Neural cell (in vitro differentiated cells): ENCODE data around the gene FNDC10. TPM values are rescaled to one million over a fixed set of nuclear protein-coding genes. Genes with fewer than 3 reads are reported as not detected.

Experiments
- H2AFZ ChIP-seq: fragments of 200-600, 300-800 bp; sonication (generic), shearing (Covaris generic); 2 replicates; pipeline ENCODE4 v1.6.0; 2014; ENCODE audit warnings: low read depth, mild to moderate bottlenecking, antibody characterized with exemption, low read length, moderate library complexity
- H3F3A ChIP-seq: fragments of 200-600 bp; shearing (Covaris generic); 2 replicates; pipeline ENCODE4 v1.6.1; 2016; ENCODE audit warnings: mild to moderate bottlenecking, moderate library complexity, mixed read lengths, antibody characterized with exemption, low read length; ENCODE audit not compliant: insufficient read depth, poor library complexity, severe bottlenecking
- H3K27ac ChIP-seq: fragments of 200-600, 300-800 bp; sonication (generic), shearing (Covaris generic); 2 replicates; pipeline ENCODE4 v1.5.1; 2014; ENCODE audit warnings: mild to moderate bottlenecking, low read length, moderate library complexity
- H3K27me3 ChIP-seq: fragments of 300-800, 200-600 bp; sonication (generic), shearing (Covaris generic); 2 replicates; pipeline ENCODE4 v1.6.0; 2014; ENCODE audit warnings: mild to moderate bottlenecking, low read depth, low read length, moderate library complexity; ENCODE audit not compliant: insufficient read depth
- H3K36me3 ChIP-seq: fragments of 300-800, 200-600 bp; sonication (generic), shearing (Covaris generic); 2 replicates; pipeline ENCODE4 v1.5.1; 2014; ENCODE audit warnings: mild to moderate bottlenecking, antibody characterized with exemption, low read length, moderate library complexity; ENCODE audit not compliant: insufficient read depth
- H3K4me2 ChIP-seq: fragments of 300-800, 200-600 bp; sonication (generic), shearing (Covaris generic); 2 replicates; pipeline ENCODE4 v1.6.0; 2014; ENCODE audit warnings: mild to moderate bottlenecking, low read length
- H3K4me3 ChIP-seq: fragments of 300-800, 200-600 bp; sonication (generic), shearing (Covaris generic); 2 replicates; pipeline ENCODE4 v1.5.1; 2014; ENCODE audit warnings: mild to moderate bottlenecking, low read length, moderate library complexity
- H3K79me2 ChIP-seq: fragments of 200-600 bp; shearing (Covaris generic); replicated peaks from 2 replicates; pipeline ENCODE4 v1.6.0; 2014; ENCODE audit warnings: mild to moderate bottlenecking, low read length, moderate library complexity; ENCODE audit not compliant: insufficient read depth
- H3K9ac ChIP-seq: fragments of 300-800, 200-600 bp; sonication (generic), shearing (Covaris generic); 2 replicates; pipeline ENCODE4 v1.6.1; 2016; ENCODE audit warnings: mild to moderate bottlenecking, low read length, mixed read lengths
- H3K9me2 ChIP-seq: fragments of 200-600 bp; shearing (Covaris generic); 2 replicates; pipeline ENCODE4 v1.6.1; 2016; ENCODE audit warnings: mild to moderate bottlenecking, low read length, mixed read lengths; ENCODE audit not compliant: insufficient read depth
- H3K9me3 ChIP-seq: fragments of 200-600, 300-800 bp; sonication (generic), shearing (Covaris generic); 2 replicates; pipeline ENCODE4 v1.6.1; 2016; ENCODE audit warnings: mild to moderate bottlenecking, mixed run types, low read length, moderate library complexity, mixed read lengths
- H4K20me1 ChIP-seq: fragments of 200-600 bp; shearing (Covaris generic); 2 replicates; pipeline ENCODE4 v1.6.1; 2016; ENCODE audit warnings: mild to moderate bottlenecking, mixed run types; ENCODE audit not compliant: insufficient read depth
- CTCF ChIP-seq: fragments of 450-650 bp; IDR thresholded peaks from 2 replicates; pipeline ENCODE4 v1.5.1; 2014; ENCODE audit warnings: antibody characterized with exemption, mild to moderate bottlenecking, moderate library complexity; ENCODE audit not compliant: poor library complexity, severe bottlenecking
- EP300 ChIP-seq: fragments of 450-650 bp; conservative IDR thresholded peaks from 2 replicates; pipeline ENCODE4 v1.6.1; 2014; ENCODE audit warnings: antibody characterized with exemption, mild to moderate bottlenecking, moderate library complexity; ENCODE audit not compliant: poor library complexity, severe bottlenecking
- EZH2 ChIP-seq: fragments of 200-600, 300-800 bp; shearing (Covaris generic), sonication (generic); IDR thresholded peaks from 2 replicates; pipeline ENCODE4 v1.6.1; 2014; ENCODE audit warnings: antibody characterized with exemption, low read length, borderline replicate concordance, mild to moderate bottlenecking; ENCODE audit not compliant: insufficient read depth, poor library complexity, severe bottlenecking
- MXI1 ChIP-seq: fragments of 450-650 bp; conservative IDR thresholded peaks from 2 replicates; pipeline ENCODE4 v1.6.1; 2014; ENCODE audit warnings: antibody characterized with exemption, mild to moderate bottlenecking; ENCODE audit not compliant: poor library complexity, severe bottlenecking
- POLR2AphosphoS5 ChIP-seq: IDR thresholded peaks from 2 replicates; pipeline ENCODE4 v1.6.1; 2012
- RAD21 ChIP-seq: fragments of 450-650 bp; conservative IDR thresholded peaks from 2 replicates; pipeline ENCODE4 v1.6.1; 2014; ENCODE audit warnings: antibody characterized with exemption, mild to moderate bottlenecking, moderate library complexity
- REST ChIP-seq: IDR thresholded peaks from 2 replicates; pipeline ENCODE4 v1.6.1; 2012; ENCODE audit warnings: borderline replicate concordance
- SMC3 ChIP-seq: fragments of 450-650 bp; conservative IDR thresholded peaks from 2 replicates; pipeline ENCODE4 v1.6.1; 2014; ENCODE audit warnings: antibody characterized with exemption, mild to moderate bottlenecking, moderate library complexity; ENCODE audit not compliant: poor library complexity
- TAF1 ChIP-seq: IDR thresholded peaks from 2 replicates; pipeline ENCODE4 v1.6.1; 2012; ENCODE audit warnings: low read depth
- polyA plus RNA-seq: library from polyadenylated mRNA; depleted of rRNA; stranded (reverse); fragments of >200 nt; gene quantifications from 2 replicates; pipeline ENCODE4 v1.2.3, GENCODE V29; 2014

Gene FNDC10
- polyA plus RNA-seq, 1 donor from 2014 or later, result 4.5 TPM

- H3K36me3 ChIP-seq, result peaks cover 7% of the 10 kb centered on the region
- H3K4me3 ChIP-seq, result no peak overlapping the region
- H4K20me1 ChIP-seq, result no peaks in the 10 kb centered on the region
These were observed 39.8 kb downstream of the FNDC10 start for GRCh38 chr1:1560178-1560577.

GRCh38 chr1:1559066-1559465, 40.9 kb downstream of the FNDC10 start:
- Histone ChIP-seq H3K79me2 (no peaks in the 10 kb centered on the region), H3F3A (no peaks in the 10 kb centered on the region), H3K9me2 (no peaks in the 10 kb centered on the region), H2AFZ (no peak overlapping the region), H4K20me1 (no peaks in the 10 kb centered on the region), H3K9me3 (no peaks in the 10 kb centered on the region), H3K9ac (no peak overlapping the region), H3K4me2 (no peak overlapping the region), H3K36me3 (peaks cover under 1% of the 10 kb centered on the region), H3K4me3 (no peak overlapping the region), H3K27ac (no peak overlapping the region), H3K27me3 (no peaks in the 10 kb centered on the region)
- TF ChIP-seq CTCF, result no peak
- no peak for TF ChIP-seq EP300
- no peak for TF ChIP-seq TAF1
- TF ChIP-seq RAD21, result no peak
- no peak for TF ChIP-seq MXI1
- TF ChIP-seq POLR2AphosphoS5, result no peak
- no peak for TF ChIP-seq SMC3

More at GRCh38 chr1:1560178-1560577, 39.8 kb downstream of the FNDC10 start:
- Histone ChIP-seq H3K79me2 (peaks cover 6% of the 10 kb centered on the region), H3K27ac (no peak overlapping the region), H3K9me3 (no peaks in the 10 kb centered on the region), H3F3A (no peaks in the 10 kb centered on the region), H3K9ac (no peak overlapping the region), H3K4me2 (no peak overlapping the region), H3K9me2 (no peaks in the 10 kb centered on the region), H2AFZ (no peak overlapping the region), H3K27me3 (no peaks in the 10 kb centered on the region)
- TF ChIP-seq EP300, result no peak
- TF ChIP-seq RAD21, result no peak
- TF ChIP-seq MXI1, result no peak
- TF ChIP-seq POLR2AphosphoS5, result no peak
- TF ChIP-seq REST, result no peak
- TF ChIP-seq EZH2, result no peak
- no peak for TF ChIP-seq CTCF
- TF ChIP-seq TAF1, result no peak
- no peak for TF ChIP-seq SMC3
